Activated naive CD4-positive, alpha-beta T cell treated with anti-CD3 and anti-CD28 coated beads for 36 hours (primary cell): ENCODE measurements around the gene SGK2. TPM values are rescaled to one million over a fixed set of nuclear protein-coding genes. Genes with fewer than 3 reads are reported as not detected.

Experiments used
- CTCF ChIA-PET: fragments of 350-600 bp; sonication (Branson Sonifier 250); formaldehyde crosslinking; loops from one replicate; lab custom pipeline; 2021; ENCODE audit warnings: antibody characterized with exemption; lab: Charles Lee
- DNase-seq: peaks from one replicate; pipeline ENCODE4 v3.0.0-alpha.2; 2020
- H3K27ac Mint-ChIP-seq: one replicate; pipeline ENCODE4 v1.8.0; 2021; ENCODE audit warnings: mild to moderate bottlenecking, mixed read lengths
- H3K27me3 Mint-ChIP-seq: one replicate; pipeline ENCODE4 v1.8.0; 2021; ENCODE audit warnings: low read depth, mixed read lengths
- H3K36me3 Mint-ChIP-seq: one replicate; pipeline ENCODE4 v1.8.0; 2021; ENCODE audit warnings: low read depth, mixed read lengths
- H3K4me1 Mint-ChIP-seq: one replicate; pipeline ENCODE4 v1.8.0; 2021; ENCODE audit warnings: low read depth, mixed read lengths
- H3K4me3 Mint-ChIP-seq: one replicate; pipeline ENCODE4 v1.8.0; 2021; ENCODE audit warnings: mild to moderate bottlenecking, moderate library complexity, mixed read lengths
- H3K9me3 Mint-ChIP-seq: one replicate; pipeline ENCODE4 v1.8.0; 2021; ENCODE audit warnings: mixed read lengths
- intact Hi-C: fragments of 100-400 bp; cut with micrococcal nuclease; formaldehyde crosslinking; loops from one replicate; pipeline ENCODE4 v1.15.1; 2023
- total RNA-seq, 2 experiments: library from RNA; stranded (reverse); gene quantifications; one replicate each; pipeline ENCODE4 v1.2.3, GENCODE V29; 2021

The SGK2 gene
- under 1 TPM; 0.27 to 0.60 TPM for total RNA-seq

DNA sequence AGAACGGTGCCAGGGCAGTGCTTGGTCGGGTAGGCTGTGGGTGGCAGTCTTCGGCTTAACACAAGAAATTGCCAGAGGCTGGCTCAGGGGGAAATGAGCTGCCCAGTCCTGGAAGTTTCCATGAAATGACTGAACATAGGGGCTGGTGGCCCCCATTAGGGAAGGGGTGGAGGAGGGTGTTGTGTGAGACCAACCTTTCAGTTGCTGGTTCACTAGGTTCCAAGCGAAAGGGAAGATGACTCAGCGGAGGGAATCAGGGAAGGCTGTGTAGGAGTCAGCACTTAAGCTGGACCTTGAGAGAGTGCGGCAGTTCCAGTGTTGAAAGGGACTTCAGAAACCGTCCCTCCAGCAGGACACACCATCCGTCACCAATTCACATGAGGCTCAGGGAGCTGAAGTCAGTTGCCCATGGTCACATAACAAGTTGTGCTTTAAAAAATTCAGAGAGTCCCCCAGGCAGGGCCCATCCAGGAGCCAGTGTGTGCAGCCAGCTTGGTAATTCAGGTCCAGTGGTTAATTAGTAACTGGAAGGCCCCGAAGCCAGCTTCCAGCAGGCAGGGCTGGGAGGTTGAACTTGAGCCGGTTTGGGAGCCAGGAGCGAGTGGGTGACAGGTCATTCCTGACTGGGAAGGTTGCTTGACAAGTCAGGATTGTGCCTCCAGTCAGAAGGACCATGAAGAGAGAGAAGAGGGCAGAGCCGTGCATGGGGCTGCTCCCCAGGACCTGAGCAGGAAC, at the start of gene SGK2:
Gene SGK2 (plus strand): TSS at position 616 of the 735 bp plus-strand sequence. CDS start 7,469 bp downstream, outside the sequence.
- CTCF ChIA-PET: interaction anchor here (0.9 kb wide), 1 partner anchor 21 kb away, joined by 3 read pairs; no protein-coding TSS in a partner anchor
- DNase-seq: no peak
- intact Hi-C loops: no loop called here

DNA sequence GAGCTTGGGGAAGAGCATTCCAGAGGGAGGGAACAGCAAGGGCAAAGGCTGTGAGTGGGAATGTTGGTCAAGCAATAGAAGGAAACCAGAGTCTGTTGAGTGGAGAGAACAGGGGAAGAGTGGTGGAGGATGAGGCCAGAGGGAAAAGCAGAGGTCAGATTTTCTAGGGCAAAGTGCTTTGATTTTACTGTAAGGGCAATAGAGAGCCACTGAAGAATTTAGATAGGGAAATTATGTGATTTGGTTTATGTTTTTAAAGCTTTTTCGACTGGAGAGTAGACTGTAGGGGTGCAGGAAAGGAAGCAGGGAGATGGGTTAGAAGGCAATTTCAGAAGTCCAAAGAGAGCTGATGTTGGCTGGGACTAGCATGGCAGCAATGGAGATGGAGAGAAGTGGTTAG, 46.9 kb upstream of the SGK2 start:
- Mint-ChIP-seq H3K27ac (no peak overlapping the region), H3K4me3 (no peak overlapping the region), H3K36me3 (peaks cover 4% of the 10 kb centered on the region), H3K27me3 (peaks cover 15% of the 10 kb centered on the region), H3K4me1 (peaks cover 15% of the 10 kb centered on the region), H3K9me3 (no peaks in the 10 kb centered on the region)
- CTCF ChIA-PET: no interaction called here
- DNase-seq: no peak
- intact Hi-C loops: no loop called here

More for the DNA sequence above, at the start of gene SGK2:
- H3K27ac Mint-ChIP-seq: no peak within 1 kb of the TSS
- no peaks in the 10 kb centered on the region for H3K9me3 Mint-ChIP-seq
- H3K4me3 Mint-ChIP-seq: no peak within 1 kb of the TSS
- H3K4me1 Mint-ChIP-seq: no peaks in the 10 kb centered on the region
- no peaks in the 10 kb centered on the region for H3K27me3 Mint-ChIP-seq
- no peaks in the 10 kb centered on the region for H3K36me3 Mint-ChIP-seq

DNA sequence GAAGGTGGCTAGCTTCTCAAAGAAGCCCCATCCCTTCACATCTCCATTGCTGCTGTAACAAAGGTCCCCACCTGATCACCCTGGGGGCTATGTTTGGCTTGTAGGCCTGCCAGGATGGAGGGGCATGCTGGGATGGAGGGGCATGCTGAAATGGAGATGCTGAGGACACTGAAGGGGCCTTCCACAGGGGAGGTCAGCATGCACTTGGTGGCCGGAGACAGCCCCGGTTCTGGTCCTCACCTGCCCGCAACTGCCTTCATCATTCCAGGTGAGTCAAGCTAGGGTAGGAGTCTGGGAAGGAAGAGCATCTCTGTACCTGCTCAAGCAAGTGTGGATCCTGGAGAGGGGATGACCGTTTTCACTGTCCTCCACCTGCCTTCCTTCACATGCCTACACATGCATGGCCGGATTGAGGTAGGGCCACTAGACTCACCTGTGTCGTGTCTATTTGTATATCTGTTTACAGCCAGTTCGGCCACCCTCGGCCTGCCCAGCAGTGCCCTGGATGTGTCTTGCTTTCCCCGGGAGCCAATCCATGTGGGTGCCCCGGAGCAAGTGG, 45.4 kb upstream of the SGK2 start:
- intact Hi-C loops: no loop called here
- Mint-ChIP-seq H3K27me3 (peaks cover 9% of the 10 kb centered on the region), H3K27ac (peak overlapping the region; percentile 24), H3K4me3 (peak overlapping the region; percentile 88), H3K4me1 (peaks cover 15% of the 10 kb centered on the region), H3K36me3 (peaks cover 4% of the 10 kb centered on the region), H3K9me3 (no peaks in the 10 kb centered on the region)
- CTCF ChIA-PET: no interaction called here
- no peak for DNase-seq

DNA sequence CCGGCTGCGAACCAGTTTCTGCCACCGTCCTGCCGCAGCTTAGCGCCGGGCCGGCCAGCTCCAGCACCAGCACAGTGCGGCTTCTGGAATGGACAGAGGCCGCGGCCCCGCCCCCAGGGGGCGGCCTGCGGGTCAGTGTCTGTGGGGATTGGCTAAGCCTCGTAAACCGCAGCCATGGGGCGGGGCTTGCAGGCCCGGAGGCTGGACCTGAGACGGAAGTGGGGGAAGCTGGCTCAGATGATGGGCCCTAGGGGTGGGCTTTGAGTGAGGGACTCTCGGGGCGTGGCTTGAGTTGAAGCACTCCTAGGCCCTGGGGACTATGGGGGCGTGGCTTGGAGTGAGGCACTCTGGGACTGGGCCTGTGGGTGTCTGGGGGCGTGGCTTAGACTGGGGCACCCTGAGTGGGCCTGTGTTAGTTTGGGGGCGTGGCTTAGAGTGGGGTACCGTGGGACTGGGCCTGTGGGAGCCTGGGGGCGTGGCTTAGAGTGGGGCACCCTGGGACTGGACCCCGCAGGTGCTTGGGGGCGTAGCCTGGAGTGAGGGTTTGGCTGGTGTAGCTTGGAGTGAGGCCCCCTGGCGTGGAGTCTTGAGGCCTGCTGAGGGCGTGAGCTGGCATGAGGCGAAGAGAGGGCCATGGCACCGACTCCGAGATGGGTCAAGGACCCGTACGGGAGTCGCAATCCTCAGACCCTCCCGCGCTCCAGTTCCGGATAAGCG, 44.7 kb upstream of the SGK2 start:
- intact Hi-C loops: loop anchor here (1.0 kb wide), 4 partner anchors 22 to 153 kb away; partner anchors contain the start of genes IFT52, MYBL2 and SRSF6
- H3K27me3 Mint-ChIP-seq: peaks cover 4% of the 10 kb centered on the region
- peak overlapping the region; percentile 81 for H3K27ac Mint-ChIP-seq
- peak; percentile 95 for DNase-seq
- no peaks in the 10 kb centered on the region for H3K9me3 Mint-ChIP-seq
- peak overlapping the region; percentile 88 for H3K4me3 Mint-ChIP-seq
- peaks cover 12% of the 10 kb centered on the region for H3K4me1 Mint-ChIP-seq
- H3K36me3 Mint-ChIP-seq: peaks cover 4% of the 10 kb centered on the region
- CTCF ChIA-PET: interaction anchor here (1.9 kb wide), 1 partner anchor 65 kb away, joined by 8 read pairs; no protein-coding TSS in a partner anchor

DNA sequence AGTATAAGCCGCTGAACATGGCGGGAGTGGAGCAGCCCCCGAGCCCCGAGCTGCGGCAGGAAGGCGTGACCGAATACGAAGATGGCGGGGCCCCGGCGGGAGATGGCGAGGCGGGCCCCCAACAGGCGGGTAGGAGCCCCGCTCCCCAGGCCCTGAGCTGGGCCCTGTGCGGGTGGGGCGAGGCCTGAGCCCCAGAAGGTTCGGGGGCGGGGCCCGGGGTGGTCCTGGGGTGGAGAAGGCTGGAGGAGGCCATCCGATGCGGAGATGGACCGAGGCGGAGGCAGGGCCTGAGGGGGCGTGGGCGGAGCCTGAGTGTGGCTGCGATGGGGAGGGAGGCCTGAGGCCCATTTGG, 44.2 kb upstream of the SGK2 start:
- CTCF ChIA-PET: interaction anchor here (0.6 to 1.9 kb wide), 3 partner anchors 11 to 65 kb away, joined by 3 to 8 read pairs (median 6); no protein-coding TSS in a partner anchor
- peak overlapping the region; percentile 88 for H3K4me3 Mint-ChIP-seq
- peaks cover 4% of the 10 kb centered on the region for H3K36me3 Mint-ChIP-seq
- peaks cover 12% of the 10 kb centered on the region for H3K4me1 Mint-ChIP-seq
- peak overlapping the region; percentile 81 for H3K27ac Mint-ChIP-seq
- intact Hi-C loops: loop anchor here (1.0 kb wide), 4 partner anchors 22 to 153 kb away; partner anchors contain the start of genes IFT52, MYBL2 and SRSF6
- H3K9me3 Mint-ChIP-seq: no peaks in the 10 kb centered on the region
- no peak for DNase-seq
- H3K27me3 Mint-ChIP-seq: no peaks in the 10 kb centered on the region

DNA sequence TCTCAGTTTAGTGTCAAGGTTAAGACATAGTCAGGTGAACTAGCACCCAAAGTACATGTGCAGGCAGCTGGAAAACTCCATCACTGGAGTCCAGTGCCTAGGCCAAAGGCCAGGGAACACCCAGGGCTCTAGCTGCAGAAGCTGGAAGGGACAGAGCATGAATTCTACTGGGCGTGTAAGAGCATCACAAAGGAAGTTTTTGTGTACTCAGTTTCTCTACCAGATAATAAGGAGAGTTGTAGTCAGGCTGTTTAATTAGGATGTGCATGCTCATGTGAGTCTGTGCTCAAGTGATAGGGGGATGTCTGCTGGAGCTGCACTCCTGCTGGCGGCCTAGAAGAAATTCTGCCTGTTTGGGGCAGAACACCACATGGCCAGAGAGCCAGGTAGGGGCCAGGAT, 43.2 kb upstream of the SGK2 start:
- CTCF ChIA-PET: interaction anchor here (0.6 to 1.9 kb wide), 3 partner anchors 23 to 66 kb away, joined by 3 to 8 read pairs (median 3); no protein-coding TSS in a partner anchor
- H3K36me3 Mint-ChIP-seq: peaks cover 4% of the 10 kb centered on the region
- intact Hi-C loops: no loop called here
- H3K4me1 Mint-ChIP-seq: peaks cover 12% of the 10 kb centered on the region
- H3K27ac Mint-ChIP-seq: no peak overlapping the region
- DNase-seq: no peak
- peak overlapping the region; percentile 88 for H3K4me3 Mint-ChIP-seq
- no peaks in the 10 kb centered on the region for H3K9me3 Mint-ChIP-seq
- H3K27me3 Mint-ChIP-seq: no peaks in the 10 kb centered on the region

DNA sequence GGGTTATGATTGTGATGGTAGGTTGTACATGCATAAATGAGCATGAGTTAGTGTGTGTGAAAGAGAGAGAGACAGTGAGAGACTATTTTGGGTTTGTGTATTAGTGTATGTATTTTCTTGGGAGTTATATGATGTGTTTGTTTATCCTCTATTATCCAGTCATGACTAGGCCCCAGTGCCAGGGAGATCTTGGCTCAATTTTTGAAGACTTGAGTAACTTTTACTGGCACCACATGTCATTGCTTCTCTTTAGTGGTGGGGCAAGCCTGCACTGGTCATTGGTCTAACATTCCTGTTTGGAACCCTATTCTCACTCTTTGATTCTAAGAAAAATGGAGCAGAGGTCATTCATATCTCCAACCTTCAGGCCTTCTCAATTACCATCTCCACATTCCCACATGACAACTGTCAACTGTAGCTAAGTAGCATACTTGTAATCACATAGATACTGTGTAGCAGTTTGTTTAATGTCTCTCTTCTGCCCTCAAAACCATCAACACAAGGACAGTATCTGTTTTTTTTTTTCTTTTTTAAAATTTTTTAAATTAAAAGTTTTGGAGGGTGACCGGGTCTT, 42.5 kb upstream of the SGK2 start:
- no peak for DNase-seq
- Mint-ChIP-seq H3K36me3 (peaks cover 4% of the 10 kb centered on the region), H3K4me1 (peaks cover 12% of the 10 kb centered on the region), H3K9me3 (no peaks in the 10 kb centered on the region), H3K4me3 (no peak overlapping the region), H3K27ac (no peak overlapping the region), H3K27me3 (no peaks in the 10 kb centered on the region)
- CTCF ChIA-PET: no interaction called here
- intact Hi-C loops: no loop called here

DNA sequence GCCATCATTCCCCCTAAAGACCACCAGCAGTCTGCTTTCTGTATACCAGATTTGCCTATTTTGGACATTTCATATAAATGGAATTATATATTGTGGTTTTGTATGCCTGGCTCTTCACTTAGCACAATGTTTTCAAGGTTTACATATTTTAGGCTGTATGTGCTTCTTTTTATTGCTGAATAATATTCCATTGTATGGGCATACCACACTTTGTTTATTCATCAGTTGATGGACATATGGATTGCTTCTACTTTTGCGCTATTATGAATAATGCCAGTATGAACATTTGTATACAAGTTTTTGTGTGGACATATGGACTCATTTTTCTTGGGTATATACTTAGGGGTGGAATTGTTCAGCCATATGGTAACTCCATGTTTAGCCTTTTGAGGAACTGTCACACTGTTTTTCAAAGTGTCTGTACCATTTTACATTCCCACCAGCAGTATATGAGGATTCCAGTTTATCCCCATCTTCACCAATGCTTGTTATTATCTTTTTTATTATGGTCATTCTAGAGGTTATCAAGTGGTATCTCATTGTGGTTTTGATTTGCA, 38.7 kb upstream of the SGK2 start:
- Mint-ChIP-seq H3K27me3 (no peaks in the 10 kb centered on the region), H3K36me3 (peaks cover 2% of the 10 kb centered on the region), H3K4me3 (no peak overlapping the region), H3K9me3 (no peaks in the 10 kb centered on the region), H3K27ac (no peak overlapping the region), H3K4me1 (peaks cover 12% of the 10 kb centered on the region)
- no peak for DNase-seq
- CTCF ChIA-PET: no interaction called here
- intact Hi-C loops: no loop called here

DNA sequence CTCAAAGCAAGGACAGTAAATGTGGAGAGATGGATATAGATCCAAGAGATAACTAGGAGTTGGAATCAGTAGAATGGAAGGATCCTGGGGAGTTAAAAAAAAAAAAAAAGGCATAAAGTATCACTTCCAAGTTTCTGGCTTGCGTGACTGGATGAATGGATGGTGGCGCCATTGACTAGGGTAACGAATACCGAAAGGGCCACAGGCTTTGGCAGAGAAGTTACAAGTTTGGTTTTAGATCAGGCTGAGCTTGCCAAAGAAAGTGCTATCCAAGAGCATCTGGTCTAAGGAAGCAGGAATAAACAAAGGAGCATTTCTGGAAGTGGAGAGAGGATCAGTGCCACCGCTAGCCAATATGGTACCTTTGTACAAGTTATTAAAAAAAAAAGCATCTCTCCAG, 33.8 kb upstream of the SGK2 start:
- no peak overlapping the region for H3K27ac Mint-ChIP-seq
- DNase-seq: no peak
- H3K36me3 Mint-ChIP-seq: no peaks in the 10 kb centered on the region
- CTCF ChIA-PET: interaction anchor here (0.6 kb wide), 1 partner anchor 10 kb away, joined by 3 read pairs; no protein-coding TSS in a partner anchor
- intact Hi-C loops: no loop called here
- H3K27me3 Mint-ChIP-seq: no peaks in the 10 kb centered on the region
- H3K4me3 Mint-ChIP-seq: no peak overlapping the region
- no peaks in the 10 kb centered on the region for H3K9me3 Mint-ChIP-seq
- H3K4me1 Mint-ChIP-seq: no peaks in the 10 kb centered on the region

DNA sequence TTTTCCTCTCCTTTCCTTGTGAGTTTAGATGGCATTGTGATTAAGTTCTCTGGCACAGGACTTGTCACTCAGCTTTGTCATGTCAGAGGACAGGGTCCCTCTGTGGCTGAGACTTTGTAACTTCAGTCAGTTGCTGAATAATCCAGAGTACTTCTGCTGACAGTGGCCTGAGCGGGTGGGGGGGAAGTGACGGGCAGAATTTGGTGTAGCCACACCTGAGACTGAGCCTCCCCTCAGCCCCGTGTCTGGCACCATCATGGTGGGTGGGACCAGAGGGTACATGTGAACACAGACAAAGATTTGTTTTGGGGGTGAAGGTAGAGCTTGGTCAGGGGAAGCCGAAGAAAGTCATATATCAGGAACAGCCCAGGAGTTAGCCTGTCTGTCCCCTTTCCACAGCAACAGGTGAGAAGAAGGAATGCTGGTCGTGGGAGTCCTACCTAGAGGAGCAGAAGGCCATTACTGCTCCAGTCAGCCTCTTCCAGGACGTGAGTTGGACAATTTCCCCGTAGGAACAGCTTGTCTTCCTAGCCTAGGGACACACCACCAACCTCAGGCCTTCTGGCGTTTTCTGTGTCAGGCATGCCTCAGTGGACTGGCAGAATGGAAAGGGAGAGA, 30.5 kb upstream of the SGK2 start:
- intact Hi-C loops: no loop called here
- H3K4me3 Mint-ChIP-seq: no peak overlapping the region
- no peak overlapping the region for H3K27ac Mint-ChIP-seq
- H3K36me3 Mint-ChIP-seq: no peaks in the 10 kb centered on the region
- DNase-seq: no peak
- no peaks in the 10 kb centered on the region for H3K27me3 Mint-ChIP-seq
- H3K9me3 Mint-ChIP-seq: no peaks in the 10 kb centered on the region
- CTCF ChIA-PET: interaction anchor here (2.3 kb wide), 1 partner anchor 10 kb away, joined by 9 read pairs; no protein-coding TSS in a partner anchor
- H3K4me1 Mint-ChIP-seq: no peaks in the 10 kb centered on the region

DNA sequence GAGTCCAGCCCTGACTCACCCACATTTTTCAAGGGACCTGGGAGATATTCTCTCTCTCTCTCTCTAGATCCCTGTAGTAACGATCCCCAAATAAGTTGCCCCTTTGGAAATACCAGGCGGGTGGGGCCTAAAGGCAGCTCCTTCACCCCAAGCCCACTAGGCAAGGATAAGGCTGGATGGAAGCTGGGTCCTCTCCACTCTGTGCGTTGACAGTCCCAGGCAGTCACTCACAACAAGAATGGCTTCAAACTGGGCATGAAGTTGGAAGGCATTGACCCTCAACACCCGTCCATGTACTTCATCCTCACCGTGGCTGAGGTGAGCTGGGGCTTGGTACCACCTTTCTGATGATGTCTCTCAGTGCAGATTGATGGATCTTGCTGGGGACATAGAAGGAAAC, 29.8 kb upstream of the SGK2 start:
- Mint-ChIP-seq H3K9me3 (no peaks in the 10 kb centered on the region), H3K4me3 (no peak overlapping the region), H3K4me1 (no peaks in the 10 kb centered on the region), H3K27ac (no peak overlapping the region), H3K36me3 (no peaks in the 10 kb centered on the region), H3K27me3 (no peaks in the 10 kb centered on the region)
- no peak for DNase-seq
- intact Hi-C loops: no loop called here
- CTCF ChIA-PET: interaction anchor here (1.0 to 2.3 kb wide), 2 partner anchors 9 to 79 kb away, joined by 3 to 9 read pairs; no protein-coding TSS in a partner anchor
